Large intestine (tissue), 3 donors: Measurements from ENCODE around the gene FBXO8. TPM values are rescaled to one million over a fixed set of nuclear protein-coding genes. Genes with fewer than 3 reads are reported as not detected.

ENCODE experiments used
- DNase-seq, 2 donors: peaks; one replicate each; pipeline versions ENCODE4 v3.0.0 to v3.0.0-alpha.2; 2013
- H3K27ac ChIP-seq: one replicate; pipeline ENCODE4 v1.5.1; 2013; ENCODE audit warnings: low read length
- H3K27me3 ChIP-seq: 2 replicates; pipeline ENCODE4 v1.6.1; 2013; ENCODE audit warnings: low read length; ENCODE audit not compliant: control insufficient read depth, insufficient read depth
- H3K36me3 ChIP-seq: 2 replicates; pipeline ENCODE4 v1.6.1; 2013; ENCODE audit warnings: low read length; ENCODE audit not compliant: control insufficient read depth, insufficient read depth
- H3K4me1 ChIP-seq: one replicate; pipeline ENCODE4 v1.6.1; 2013; ENCODE audit warnings: low read length; ENCODE audit not compliant: control insufficient read depth, insufficient read depth
- H3K4me3 ChIP-seq: one replicate; pipeline ENCODE4 v1.5.1; 2013; ENCODE audit warnings: low read length
- H3K9me3 ChIP-seq: one replicate; pipeline ENCODE4 v1.6.1; 2013; ENCODE audit warnings: mild to moderate bottlenecking, low read depth, low read length, moderate library complexity; ENCODE audit not compliant: control insufficient read depth
- WGBS: methylation state at CpG from one replicate; pipeline ENCODE4 v1.1.5; 2013; ENCODE audit warnings: low lambda C conversion rate; ENCODE audit not compliant: insufficient coverage; 5-methylcytosine and 5-hydroxymethylcytosine counted together
- polyA plus RNA-seq: library from polyadenylated mRNA; unstranded; fragments of 120-200 nt; gene quantifications from one replicate; pipeline ENCODE4 v1.2.1, GENCODE V29; 2013

The FBXO8 gene
- polyA plus RNA-seq, 1 donor, result 21.1 TPM

DNA sequence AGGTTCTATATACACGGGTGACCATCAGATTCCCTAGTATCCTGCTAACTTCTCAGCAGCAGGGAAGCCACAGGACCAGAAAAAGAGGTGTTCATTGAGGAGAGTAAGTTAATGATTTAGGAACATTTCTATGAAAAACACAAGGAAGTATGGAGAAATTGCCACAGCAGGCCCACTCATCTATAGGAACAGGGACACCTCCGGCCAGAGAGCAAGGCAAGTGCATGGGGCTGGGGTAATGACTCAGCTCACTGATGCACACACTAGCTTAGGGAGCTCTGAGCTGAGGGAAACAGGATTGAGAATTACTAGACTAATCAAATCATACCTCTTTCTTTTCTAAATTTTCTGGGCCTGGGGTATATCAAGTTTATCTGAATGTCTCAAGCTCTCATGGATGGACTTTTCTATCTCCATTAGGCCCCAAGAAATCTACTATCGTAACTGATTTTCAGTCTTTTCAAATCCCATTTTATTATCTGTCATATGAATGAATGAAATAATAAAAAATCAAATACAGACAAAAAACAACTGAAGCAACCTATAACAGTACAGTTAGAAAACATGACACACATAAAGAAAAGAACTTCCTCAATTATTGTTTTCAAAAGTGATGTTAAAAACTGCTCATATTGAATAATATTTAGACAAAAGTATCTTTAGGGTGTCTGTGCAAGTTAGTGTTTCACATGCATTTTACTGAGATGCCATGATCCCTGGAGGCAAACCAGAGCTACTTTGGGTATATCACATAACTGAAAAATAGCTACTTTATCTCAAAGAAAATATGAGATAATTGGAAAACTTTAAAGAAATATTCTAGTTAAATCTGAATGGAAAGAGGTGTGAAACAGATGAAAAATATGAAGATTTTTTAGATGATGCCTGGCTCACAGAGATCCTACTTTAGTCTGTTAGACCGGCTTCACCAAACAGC is 89.8 kb downstream of the FBXO8 start:
- H3K27ac ChIP-seq, result no peak overlapping the region
- no peak overlapping the region for H3K4me3 ChIP-seq
- H3K4me1 ChIP-seq, result no peaks in the 10 kb centered on the region
- no peaks in the 10 kb centered on the region for H3K36me3 ChIP-seq
- DNase-seq, result peak in 1 of 2 donors; percentile 39
- H3K27me3 ChIP-seq, result peaks cover 6% of the 10 kb centered on the region
- H3K9me3 ChIP-seq, result no peaks in the 10 kb centered on the region
- 100% methylated on average over 1 of the region's 4 CpGs for WGBS

DNA sequence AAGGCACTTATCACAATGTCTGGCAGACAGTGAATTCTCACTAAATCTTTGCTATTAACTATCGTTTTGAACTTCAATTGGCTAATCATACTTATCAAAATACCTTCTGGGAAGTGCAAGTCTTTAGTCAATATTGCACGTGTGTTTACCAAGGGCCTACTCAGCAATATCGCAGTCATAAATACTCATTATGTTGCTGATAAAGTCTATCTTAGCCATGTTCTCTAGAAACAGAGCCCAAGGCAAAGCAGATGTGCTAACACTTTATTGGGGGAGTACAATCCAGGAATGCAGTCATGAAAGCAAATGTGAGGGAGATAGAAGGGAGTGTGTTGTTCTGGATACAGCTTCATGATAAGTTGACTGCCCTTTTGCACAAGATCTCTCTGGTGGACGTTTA is 90.5 kb downstream of the FBXO8 start:
- Histone ChIP-seq H3K9me3 (no peaks in the 10 kb centered on the region), H3K36me3 (no peaks in the 10 kb centered on the region), H3K4me3 (no peak overlapping the region), H3K4me1 (no peaks in the 10 kb centered on the region), H3K27me3 (peaks cover 9% of the 10 kb centered on the region), H3K27ac (no peak overlapping the region)
- WGBS, result no CpG with 5 or more reads among the region's 4 CpGs
- DNase-seq, result peak in 1 of 2 donors; percentile 36

DNA sequence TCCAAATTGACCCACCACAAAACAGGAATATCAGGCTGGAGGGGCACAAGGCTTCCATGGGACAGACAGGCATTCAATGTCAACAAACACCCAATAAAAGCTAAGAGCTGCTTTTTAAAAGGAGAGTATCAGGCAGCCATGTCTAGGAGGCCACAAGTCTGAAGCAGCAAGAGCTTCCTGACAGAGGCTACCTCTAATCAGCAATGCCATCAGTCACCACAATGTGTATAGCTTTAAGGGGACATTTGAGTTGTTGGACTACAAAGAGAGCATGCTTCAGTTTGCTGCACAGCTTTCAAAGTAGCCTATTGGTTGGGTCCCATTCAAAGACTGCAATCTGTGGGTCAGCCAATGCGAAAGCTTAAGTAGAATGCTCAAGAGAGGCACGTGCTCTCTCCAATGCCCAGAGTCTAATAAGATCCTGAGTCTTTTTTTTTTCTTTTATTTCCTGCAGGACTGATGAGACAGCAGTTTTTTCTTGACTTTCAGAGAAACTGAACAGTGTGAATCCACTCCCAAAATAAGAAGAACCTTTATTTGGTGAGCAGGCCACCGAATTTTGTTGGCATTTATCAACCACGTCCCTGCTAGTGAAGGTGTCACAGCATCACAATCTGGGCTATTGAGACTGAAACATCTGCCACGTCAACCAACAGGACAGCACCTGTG is 92.5 kb downstream of the FBXO8 start:
- Histone ChIP-seq H3K4me1 (no peaks in the 10 kb centered on the region), H3K9me3 (no peaks in the 10 kb centered on the region), H3K4me3 (no peak overlapping the region), H3K36me3 (no peaks in the 10 kb centered on the region), H3K27ac (no peak overlapping the region), H3K27me3 (peaks cover 7% of the 10 kb centered on the region)
- no peak for DNase-seq
- no CpG with 5 or more reads among the region's 5 CpGs for WGBS

DNA sequence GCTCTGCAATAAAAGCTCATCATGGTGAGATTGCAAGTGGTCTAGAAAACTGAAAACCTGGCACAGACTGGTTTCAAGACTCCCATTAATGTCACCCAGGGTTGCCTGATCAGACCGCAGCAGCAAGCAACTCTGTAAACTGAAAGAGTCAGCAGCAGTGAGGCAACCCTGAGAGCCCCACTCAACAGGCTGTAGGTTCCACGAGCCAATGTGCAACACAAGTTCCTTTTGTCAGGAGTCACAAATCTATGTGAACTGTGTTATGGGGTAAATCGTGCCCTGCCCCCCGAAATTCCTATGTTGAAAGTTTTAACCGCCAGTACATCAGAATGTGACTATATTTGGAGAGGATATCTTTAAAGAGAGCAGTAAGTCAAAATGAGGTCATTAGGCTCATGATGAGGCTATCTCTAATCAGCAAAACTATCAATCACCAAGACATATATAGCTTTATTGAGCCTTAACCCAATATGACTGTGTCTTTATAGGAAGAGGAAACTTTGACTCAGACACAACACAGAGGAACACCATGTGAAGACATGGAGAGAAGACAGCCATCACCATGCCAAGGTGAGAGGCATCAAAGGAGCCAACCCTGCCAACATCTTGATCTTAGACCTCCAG is 94.0 kb downstream of the FBXO8 start:
- H3K4me3 ChIP-seq, result no peak overlapping the region
- no CpG with 5 or more reads among the region's 5 CpGs for WGBS

More for the DNA sequence above, 94.0 kb downstream of the FBXO8 start:
- no peak for DNase-seq
- no peaks in the 10 kb centered on the region for H3K36me3 ChIP-seq
- H3K27ac ChIP-seq, result no peak overlapping the region
- no peaks in the 10 kb centered on the region for H3K4me1 ChIP-seq
- H3K27me3 ChIP-seq, result peaks cover 7% of the 10 kb centered on the region
- no peaks in the 10 kb centered on the region for H3K9me3 ChIP-seq

Other genes with a start within 250 kb of the FBXO8 start
- 22.2 TPM for gene CEP44, start 244 bp upstream of the FBXO8 start, polyA plus RNA-seq
- 57.7 TPM for gene HPGD, start 238.8 kb upstream of the FBXO8 start, polyA plus RNA-seq